Brain microvascular endothelial cell (primary cell): ENCODE measurements around the gene SLU7.

Source experiments
- DNase-seq: peaks from one replicate; pipeline ENCODE4 v3.0.0-alpha.2; 2020
- H3K27ac ChIP-seq: fragments of 250-450 bp; sonication (Bioruptor Pico); 2 replicates; pipeline ENCODE4 v1.5.1; 2020; ENCODE audit warnings: mild to moderate bottlenecking, moderate library complexity
- H3K27me3 ChIP-seq: fragments of 250-450 bp; sonication (Bioruptor Pico); replicated peaks from 2 replicates; pipeline ENCODE4 v1.5.1; 2020; ENCODE audit warnings: mild to moderate bottlenecking
- H3K36me3 ChIP-seq: fragments of 250-450 bp; sonication (Bioruptor Pico); replicated peaks from 2 replicates; pipeline ENCODE4 v1.5.1; 2020; ENCODE audit warnings: mild to moderate bottlenecking
- H3K4me3 ChIP-seq: 2 replicates; pipeline ENCODE4 v1.5.1; 2011; ENCODE audit warnings: low read depth, mild to moderate bottlenecking, control low read depth, low read length, moderate library complexity
- CTCF ChIP-seq: IDR thresholded peaks from 2 replicates; pipeline ENCODE4 v1.5.1; 2011; ENCODE audit warnings: low read depth, mild to moderate bottlenecking, moderate library complexity, low read length, control low read depth, inconsistent platforms; ENCODE audit errors: missing control alignments
- in situ Hi-C: cut with HindIII; loops from 2 replicates; pipeline ENCODE4 v1.10.0; 2017; ENCODE audit warnings: low sequenced_read_pairs, low pct_ligation_motif_present

Gene SLU7

GRCh38 chr5:160420331-160420610, 1.4 kb upstream of the SLU7 start:
- H3K27ac ChIP-seq = no peak overlapping the region
- H3K27me3 ChIP-seq = no peaks in the 10 kb centered on the region
- in situ Hi-C loops = no loop called here
- TF ChIP-seq CTCF = no peak
- no peak overlapping the region for H3K4me3 ChIP-seq
- no peak for DNase-seq
- H3K36me3 ChIP-seq = peaks cover 2% of the 10 kb centered on the region

- no peak for TF ChIP-seq CTCF
- Histone ChIP-seq H3K4me3 (peak overlapping the region; percentile 92), H3K36me3 (no peaks in the 10 kb centered on the region), H3K27ac (peak overlapping the region; percentile 95), H3K27me3 (no peaks in the 10 kb centered on the region)
- in situ Hi-C loops = no loop called here
- no peak for DNase-seq
These were observed 813 bp upstream of the SLU7 start for GRCh38 chr5:160419458-160420330.

GRCh38 chr5:160399402-160400353, 19.2 kb downstream of the SLU7 start, which contains the start of gene FAM200C:
Gene FAM200C (minus strand): TSS chr5:160400054. CDS start chr5:160395490, 4,564 bp downstream.
- TF ChIP-seq CTCF = no peak
- Histone ChIP-seq H3K4me3 (peak within 1 kb of the TSS; percentile 84), H3K27me3 (no peaks in the 10 kb centered on the region), H3K36me3 (peaks cover 12% of the 10 kb centered on the region), H3K27ac (peak within 1 kb of the TSS; percentile 92)
- in situ Hi-C loops = no loop called here
- DNase-seq = peak; percentile 89

GRCh38 chr5:160398806-160399205, 20.1 kb downstream of the SLU7 start:
- peak overlapping the region; percentile 84 for H3K4me3 ChIP-seq
- in situ Hi-C loops = no loop called here
- no peak for TF ChIP-seq CTCF
- H3K36me3 ChIP-seq = peaks cover 8% of the 10 kb centered on the region
- DNase-seq = peak; percentile 17
- H3K27me3 ChIP-seq = no peaks in the 10 kb centered on the region
- H3K27ac ChIP-seq = no peak overlapping the region

- Histone ChIP-seq H3K4me3 (no peak overlapping the region), H3K36me3 (no peaks in the 10 kb centered on the region), H3K27ac (no peak overlapping the region), H3K27me3 (no peaks in the 10 kb centered on the region)
- in situ Hi-C loops = no loop called here
- no peak for DNase-seq
- TF ChIP-seq CTCF = no peak
These were observed 21.4 kb downstream of the SLU7 start for GRCh38 chr5:160397492-160397891.
